Measurements from ENCODE around the gene CYSTM1.

DNA sequence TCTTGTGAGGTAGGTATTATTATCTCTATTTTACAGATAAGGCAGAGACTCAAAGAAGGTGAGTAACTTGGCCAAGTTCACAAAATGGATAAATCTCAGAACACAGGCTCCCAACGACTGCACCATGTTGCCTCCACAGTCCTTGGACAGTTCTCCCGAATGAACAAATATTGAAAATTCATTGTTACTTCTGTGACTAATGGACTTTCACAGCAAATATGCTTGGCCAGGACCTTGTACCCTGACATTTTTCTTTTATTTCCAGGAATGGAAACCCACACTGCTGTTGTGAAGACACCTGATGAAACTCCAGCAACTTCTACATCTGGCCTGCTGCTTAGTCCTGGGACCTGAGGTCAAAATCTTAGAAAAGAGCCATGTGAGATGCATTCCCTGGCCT lies 2.5 kb upstream of the CYSTM1 start:
- TF ChIP-seq, protein P1, sequence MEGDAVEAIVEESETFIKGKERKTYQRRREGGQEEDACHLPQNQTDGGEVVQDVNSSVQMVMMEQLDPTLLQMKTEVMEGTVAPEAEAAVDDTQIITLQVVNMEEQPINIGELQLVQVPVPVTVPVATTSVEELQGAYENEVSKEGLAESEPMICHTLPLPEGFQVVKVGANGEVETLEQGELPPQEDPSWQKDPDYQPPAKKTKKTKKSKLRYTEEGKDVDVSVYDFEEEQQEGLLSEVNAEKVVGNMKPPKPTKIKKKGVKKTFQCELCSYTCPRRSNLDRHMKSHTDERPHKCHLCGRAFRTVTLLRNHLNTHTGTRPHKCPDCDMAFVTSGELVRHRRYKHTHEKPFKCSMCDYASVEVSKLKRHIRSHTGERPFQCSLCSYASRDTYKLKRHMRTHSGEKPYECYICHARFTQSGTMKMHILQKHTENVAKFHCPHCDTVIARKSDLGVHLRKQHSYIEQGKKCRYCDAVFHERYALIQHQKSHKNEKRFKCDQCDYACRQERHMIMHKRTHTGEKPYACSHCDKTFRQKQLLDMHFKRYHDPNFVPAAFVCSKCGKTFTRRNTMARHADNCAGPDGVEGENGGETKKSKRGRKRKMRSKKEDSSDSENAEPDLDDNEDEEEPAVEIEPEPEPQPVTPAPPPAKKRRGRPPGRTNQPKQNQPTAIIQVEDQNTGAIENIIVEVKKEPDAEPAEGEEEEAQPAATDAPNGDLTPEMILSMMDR (IDR thresholded peaks at IDR 0.05 in 8 of 11, conservative IDR thresholded peaks at IDR 0.05 in 3 of 11) = no peak
- TF ChIP-seq POLR2AphosphoS5 (IDR thresholded peaks at IDR 0.05) = no peak
